HEK293 (cell line): Measurements from ENCODE around the gene BOC.

Experiments used
- CTCF ChIA-PET: fragments of 350-600 bp; formaldehyde crosslinking; extraction: SDS; loops from one replicate; lab custom pipeline; 2021; ENCODE audit warnings: antibody characterized with exemption; lab: Yijun Ruan, JAX
- POLR2A ChIA-PET: fragments of 300-600 bp; formaldehyde crosslinking; extraction: SDS; loops from one replicate; lab custom pipeline; 2020; ENCODE audit warnings: antibody characterized with exemption, inconsistent platforms; lab: Yijun Ruan, JAX
- H3K27ac ChIP-seq: fragments of 200-500 bp; sonication (Bioruptor generic); 2 replicates; pipeline ENCODE4 v1.5.1; 2014; ENCODE audit warnings: low read depth, low read length, control low read depth, inconsistent platforms; ENCODE audit errors: extremely low read depth
- H3K36me3 ChIP-seq, 2 experiments: fragments of 200-500 bp in 1 of 2; sonication (Bioruptor generic) in 1 of 2; 1 replicate in 1 of 2; 2 replicates in 1 of 2; pipeline ENCODE4 v1.5.1; 2014 to 2017; ENCODE audit warnings: inconsistent platforms in 2 of 2, low read length in 2 of 2; ENCODE audit not compliant: control insufficient read depth in 2 of 2, insufficient read depth in 1 of 2
- H3K4me1 ChIP-seq: fragments of 200-500 bp; sonication (Bioruptor generic); 2 replicates; pipeline ENCODE4 v1.5.1; 2014; ENCODE audit warnings: mild to moderate bottlenecking, low read length, inconsistent platforms; ENCODE audit not compliant: control insufficient read depth, insufficient read depth
- H3K4me3 ChIP-seq: 2 replicates; pipeline ENCODE4 v1.5.1; 2011; ENCODE audit warnings: low read depth, mild to moderate bottlenecking, control low read depth, low read length, moderate library complexity
- H3K9me3 ChIP-seq: fragments of 200-500 bp; sonication (Bioruptor generic); 2 replicates; pipeline ENCODE4 v1.5.1; 2014; ENCODE audit warnings: low read depth, low read length, inconsistent platforms; ENCODE audit not compliant: control insufficient read depth, insufficient read depth
- GLI4 ChIP-seq: fragments of 450-650 bp; formaldehyde crosslinking; IDR thresholded peaks from 2 replicates; pipeline ENCODE4 v1.5.1; 2016; ENCODE audit warnings: missing biosample characterization, missing genetic modification characterization
- KLF16 ChIP-seq: fragments of 450-650 bp; formaldehyde crosslinking; IDR thresholded peaks from 2 replicates; pipeline ENCODE4 v1.5.1; 2017; ENCODE audit warnings: missing biosample characterization, missing genetic modification characterization
- SCRT1 ChIP-seq: fragments of 450-650 bp; formaldehyde crosslinking; IDR thresholded peaks from 2 replicates; pipeline ENCODE4 v1.5.1; 2016; ENCODE audit warnings: missing biosample characterization, missing genetic modification characterization, borderline replicate concordance
- SCRT2 ChIP-seq: fragments of 450-650 bp; formaldehyde crosslinking; IDR thresholded peaks from 2 replicates; pipeline ENCODE4 v1.5.1; 2016; ENCODE audit warnings: missing biosample characterization, missing genetic modification characterization
- TRIM28 ChIP-seq: IDR thresholded peaks from 2 replicates; pipeline ENCODE4 v1.6.1; 2011; ENCODE audit warnings: low read length, control low read depth, borderline replicate concordance
- TSHZ1 ChIP-seq: fragments of 450-650 bp; formaldehyde crosslinking; IDR thresholded peaks from 2 replicates; pipeline ENCODE4 v1.5.1; 2016; ENCODE audit warnings: missing biosample characterization, missing genetic modification characterization, borderline replicate concordance
- WT1 ChIP-seq: fragments of 450-650 bp; formaldehyde crosslinking; IDR thresholded peaks from 2 replicates; pipeline ENCODE4 v1.5.1; 2016; ENCODE audit warnings: missing biosample characterization, missing genetic modification characterization
- ZBTB8A ChIP-seq: fragments of 450-650 bp; formaldehyde crosslinking; IDR thresholded peaks from 2 replicates; pipeline ENCODE4 v1.5.1; 2016; ENCODE audit warnings: missing biosample characterization, missing genetic modification characterization
- ZFHX2 ChIP-seq: fragments of 450-650 bp; formaldehyde crosslinking; conservative IDR thresholded peaks from 2 replicates; pipeline ENCODE4 v1.5.1; 2016; ENCODE audit warnings: missing biosample characterization, missing genetic modification characterization
- ZFP3 ChIP-seq: fragments of 450-650 bp; formaldehyde crosslinking; IDR thresholded peaks from 2 replicates; pipeline ENCODE4 v1.5.1; 2016; ENCODE audit warnings: low read depth, missing biosample characterization, missing genetic modification characterization
- ZFP69B ChIP-seq: fragments of 450-650 bp; formaldehyde crosslinking; IDR thresholded peaks from 2 replicates; pipeline ENCODE4 v1.5.1; 2016; ENCODE audit warnings: missing biosample characterization, missing genetic modification characterization
- ZNF114 ChIP-seq: fragments of 450-650 bp; formaldehyde crosslinking; IDR thresholded peaks from 2 replicates; pipeline ENCODE4 v1.5.0; 2017; ENCODE audit warnings: missing biosample characterization, missing genetic modification characterization
- ZNF221 ChIP-seq: fragments of 450-650 bp; formaldehyde crosslinking; IDR thresholded peaks from 2 replicates; pipeline ENCODE4 v1.5.1; 2017; ENCODE audit warnings: missing biosample characterization, missing genetic modification characterization, borderline replicate concordance
- ZNF23 ChIP-seq: fragments of 450-650 bp; formaldehyde crosslinking; IDR thresholded peaks from 2 replicates; pipeline ENCODE4 v1.5.1; 2016; ENCODE audit warnings: missing biosample characterization, missing genetic modification characterization, borderline replicate concordance
- ZNF248 ChIP-seq: fragments of 450-650 bp; formaldehyde crosslinking; IDR thresholded peaks from 2 replicates; pipeline ENCODE4 v1.5.1; 2017; ENCODE audit warnings: missing biosample characterization, missing genetic modification characterization
- ZNF324 ChIP-seq: fragments of 450-650 bp; formaldehyde crosslinking; IDR thresholded peaks from 2 replicates; pipeline ENCODE4 v1.5.1; 2016; ENCODE audit warnings: missing biosample characterization, missing genetic modification characterization
- ZNF350 ChIP-seq: fragments of 450-650 bp; formaldehyde crosslinking; IDR thresholded peaks from 2 replicates; pipeline ENCODE4 v1.5.0; 2017; ENCODE audit warnings: missing biosample characterization, mild to moderate bottlenecking, missing genetic modification characterization
- ZNF362 ChIP-seq: fragments of 450-650 bp; formaldehyde crosslinking; IDR thresholded peaks from 2 replicates; pipeline ENCODE4 v1.5.1; 2016; ENCODE audit warnings: missing biosample characterization, missing genetic modification characterization
- ZNF416 ChIP-seq: fragments of 450-650 bp; formaldehyde crosslinking; IDR thresholded peaks from 2 replicates; pipeline ENCODE4 v1.5.1; 2016; ENCODE audit warnings: missing biosample characterization, missing genetic modification characterization
- ZNF423 ChIP-seq: fragments of 450-650 bp; formaldehyde crosslinking; IDR thresholded peaks from 2 replicates; pipeline ENCODE4 v1.5.1; 2016; ENCODE audit warnings: missing biosample characterization, missing genetic modification characterization
- ZNF48 ChIP-seq: fragments of 450-650 bp; formaldehyde crosslinking; IDR thresholded peaks from 2 replicates; pipeline ENCODE4 v1.5.1; 2016; ENCODE audit warnings: missing biosample characterization, missing genetic modification characterization
- ZNF510 ChIP-seq: fragments of 450-650 bp; formaldehyde crosslinking; IDR thresholded peaks from 2 replicates; pipeline ENCODE4 v1.5.1; 2018; ENCODE audit warnings: mild to moderate bottlenecking, missing genetic modification characterization, missing biosample characterization; ENCODE audit not compliant: insufficient replicate concordance
- ZNF571 ChIP-seq: fragments of 450-650 bp; formaldehyde crosslinking; IDR thresholded peaks from 2 replicates; pipeline ENCODE4 v1.5.0; 2017; ENCODE audit warnings: missing biosample characterization, missing genetic modification characterization
- ZNF585B ChIP-seq: fragments of 450-650 bp; formaldehyde crosslinking; IDR thresholded peaks from 2 replicates; pipeline ENCODE4 v1.5.1; 2016; ENCODE audit warnings: missing biosample characterization, missing genetic modification characterization
- ZNF626 ChIP-seq: fragments of 450-650 bp; sonication (Bioruptor Pico); formaldehyde crosslinking; IDR thresholded peaks from 2 replicates; pipeline ENCODE4 v1.5.1; 2018; ENCODE audit warnings: missing biosample characterization, missing genetic modification characterization, inconsistent platforms
- ZNF707 ChIP-seq: fragments of 450-650 bp; formaldehyde crosslinking; IDR thresholded peaks from 2 replicates; pipeline ENCODE4 v1.5.1; 2016; ENCODE audit warnings: missing biosample characterization, missing genetic modification characterization
- ZNF777 ChIP-seq: fragments of 450-650 bp; formaldehyde crosslinking; IDR thresholded peaks from 2 replicates; pipeline ENCODE4 v1.5.1; 2017; ENCODE audit warnings: missing biosample characterization, missing genetic modification characterization, borderline replicate concordance
- ZNF785 ChIP-seq: fragments of 450-650 bp; formaldehyde crosslinking; IDR thresholded peaks from 2 replicates; pipeline ENCODE4 v1.5.1; 2016; ENCODE audit warnings: missing biosample characterization, missing genetic modification characterization
- ZNF792 ChIP-seq: fragments of 450-650 bp; formaldehyde crosslinking; IDR thresholded peaks from 2 replicates; pipeline ENCODE4 v1.5.1; 2016; ENCODE audit warnings: missing biosample characterization, missing genetic modification characterization
- ZXDB ChIP-seq: fragments of 450-650 bp; formaldehyde crosslinking; IDR thresholded peaks from 2 replicates; pipeline ENCODE4 v1.5.1; 2016; ENCODE audit warnings: missing biosample characterization, missing genetic modification characterization
- TF ChIP-seq, protein P1 (sequence below): fragments of 450-650 bp; formaldehyde crosslinking; IDR thresholded peaks from 2 replicates; pipeline ENCODE4 v1.5.1; 2016; ENCODE audit warnings: missing biosample characterization, missing genetic modification characterization
- TF ChIP-seq, protein P2 (sequence below): fragments of 450-650 bp; formaldehyde crosslinking; IDR thresholded peaks from 2 replicates; pipeline ENCODE4; 2016; ENCODE audit warnings: missing biosample characterization, missing genetic modification characterization

BOC gene

GRCh38 chr3:113174801-113175485 is 36.4 kb upstream of the BOC start:
- Histone ChIP-seq H3K4me1 (no peaks in the 10 kb centered on the region), H3K27ac (no peak overlapping the region), H3K4me3 (no peak overlapping the region), H3K9me3 (no peaks in the 10 kb centered on the region), H3K36me3 (no peaks in the 10 kb centered on the region)
- no peak for TF ChIP-seq ZNF23 (tag by site-specific recombination)
- no peak for TF ChIP-seq ZFHX2
- no peak for TF ChIP-seq TRIM28
- no peak for TF ChIP-seq ZNF792
- TF ChIP-seq ZFP69B (tag by site-specific recombination), result no peak
- TF ChIP-seq ZNF248 (tag by site-specific recombination), result no peak
- TF ChIP-seq ZNF626 (tag by site-specific recombination), result no peak
- no peak for TF ChIP-seq ZNF362 (tag by site-specific recombination)
- TF ChIP-seq ZNF350, result no peak
- no peak for TF ChIP-seq TSHZ1 (tag by site-specific recombination)
- TF ChIP-seq ZNF324 (tag by site-specific recombination), result no peak
- no peak for TF ChIP-seq ZNF585B
- TF ChIP-seq KLF16, result no peak
- no peak for TF ChIP-seq ZNF510 (tag by site-specific recombination)
- no peak for TF ChIP-seq ZNF707 (tag by site-specific recombination)
- TF ChIP-seq WT1, result no peak
- TF ChIP-seq ZNF777 (tag by site-specific recombination), result no peak
- TF ChIP-seq SCRT2 (tag by site-specific recombination), result no peak
- TF ChIP-seq GLI4, result no peak
- TF ChIP-seq, protein P1, sequence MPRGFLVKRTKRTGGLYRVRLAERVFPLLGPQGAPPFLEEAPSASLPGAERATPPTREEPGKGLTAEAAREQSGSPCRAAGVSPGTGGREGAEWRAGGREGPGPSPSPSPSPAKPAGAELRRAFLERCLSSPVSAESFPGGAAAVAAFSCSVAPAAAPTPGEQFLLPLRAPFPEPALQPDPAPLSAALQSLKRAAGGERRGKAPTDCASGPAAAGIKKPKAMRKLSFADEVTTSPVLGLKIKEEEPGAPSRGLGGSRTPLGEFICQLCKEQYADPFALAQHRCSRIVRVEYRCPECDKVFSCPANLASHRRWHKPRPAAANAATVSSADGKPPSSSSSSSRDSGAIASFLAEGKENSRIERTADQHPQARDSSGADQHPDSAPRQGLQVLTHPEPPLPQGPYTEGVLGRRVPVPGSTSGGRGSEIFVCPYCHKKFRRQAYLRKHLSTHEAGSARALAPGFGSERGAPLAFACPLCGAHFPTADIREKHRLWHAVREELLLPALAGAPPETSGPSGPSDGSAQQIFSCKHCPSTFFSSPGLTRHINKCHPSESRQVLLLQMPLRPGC (tag by site-specific recombination), result no peak
- ChIA-PET POLR2A (no interaction called here), CTCF (interaction anchor here (0.6 kb wide), 1 partner anchor 682 kb away, joined by 3 read pairs; no protein-coding TSS in a partner anchor)

GRCh38 chr3:113177526-113177925 is 33.8 kb upstream of the BOC start:
- Histone ChIP-seq H3K9me3 (no peaks in the 10 kb centered on the region), H3K36me3 (no peaks in the 10 kb centered on the region), H3K4me3 (no peak overlapping the region), H3K27ac (no peak overlapping the region), H3K4me1 (no peaks in the 10 kb centered on the region)
- ChIA-PET CTCF (no interaction called here), POLR2A (no interaction called here)
- TF ChIP-seq ZNF785 (no peak), ZXDB (tag by site-specific recombination) (no peak), SCRT1 (tag by site-specific recombination) (no peak), ZBTB8A (tag by site-specific recombination) (no peak), ZNF221 (tag by site-specific recombination) (no peak), ZNF571 (tag by site-specific recombination) (no peak), ZNF423 (no peak), ZFP3 (no peak), ZNF114 (tag by site-specific recombination) (no peak), ZNF416 (tag by site-specific recombination) (no peak), ZNF48 (tag by site-specific recombination) (no peak)
- TF ChIP-seq, protein P2, sequence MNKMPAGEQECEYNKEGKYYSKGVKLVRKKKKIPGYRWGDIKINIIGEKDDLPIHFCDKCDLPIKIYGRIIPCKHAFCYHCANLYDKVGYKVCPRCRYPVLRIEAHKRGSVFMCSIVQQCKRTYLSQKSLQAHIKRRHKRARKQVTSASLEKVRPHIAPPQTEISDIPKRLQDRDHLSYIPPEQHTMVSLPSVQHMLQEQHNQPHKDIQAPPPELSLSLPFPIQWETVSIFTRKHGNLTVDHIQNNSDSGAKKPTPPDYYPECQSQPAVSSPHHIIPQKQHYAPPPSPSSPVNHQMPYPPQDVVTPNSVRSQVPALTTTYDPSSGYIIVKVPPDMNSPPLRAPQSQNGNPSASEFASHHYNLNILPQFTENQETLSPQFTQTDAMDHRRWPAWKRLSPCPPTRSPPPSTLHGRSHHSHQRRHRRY (tag by site-specific recombination), result no peak
